NB4 (cell line): ENCODE data around the gene IQGAP1.
A peak's percentile ranks its signal among the peaks of the same experiment; 100 is the strongest.

Experiments used
- DNase-seq: peaks from one replicate; pipeline ENCODE4 v3.0.0; 2010; ENCODE audit warnings: low read depth
- H3K4me3 ChIP-seq: one replicate; pipeline ENCODE4 v1.5.1; 2011; ENCODE audit warnings: mild to moderate bottlenecking, low read depth, low read length, moderate library complexity
- CTCF ChIP-seq: IDR thresholded peaks from one replicate; pipeline ENCODE4 v1.5.1; 2012; ENCODE audit warnings: low read depth, low read length
- MAX ChIP-seq: IDR thresholded peaks from 2 replicates; pipeline ENCODE4 v1.6.1; 2011; ENCODE audit warnings: low read depth, low read length
- MYC ChIP-seq: IDR thresholded peaks from 2 replicates; pipeline ENCODE4 v1.6.1; 2011; ENCODE audit warnings: low read depth, low read length
- POLR2A ChIP-seq: IDR thresholded peaks from 2 replicates; pipeline ENCODE4 v1.6.1; 2011; ENCODE audit warnings: mild to moderate bottlenecking; ENCODE audit not compliant: insufficient read length; ENCODE audit errors: extremely low read depth

The IQGAP1 gene

GRCh38 chr15:90471769-90472168 lies 83.7 kb downstream of the IQGAP1 start:
- H3K4me3 ChIP-seq: no peak overlapping the region
- TF ChIP-seq POLR2A (no peak), MAX (no peak), MYC (no peak), CTCF (no peak)
- no peak for DNase-seq

- TF ChIP-seq MAX (no peak), CTCF (no peak), MYC (no peak), POLR2A (no peak)
- no peak for DNase-seq
- no peak overlapping the region for H3K4me3 ChIP-seq
Observed at GRCh38 chr15:90478846-90479481, 90.9 kb downstream of the IQGAP1 start.

GRCh38 chr15:90479656-90480055 lies 91.6 kb downstream of the IQGAP1 start:
- DNase-seq: no peak

GRCh38 chr15:90481023-90481422 lies 93.0 kb downstream of the IQGAP1 start:
- H3K4me3 ChIP-seq: no peak overlapping the region

More at GRCh38 chr15:90479656-90480055, 91.6 kb downstream of the IQGAP1 start:
- no peak overlapping the region for H3K4me3 ChIP-seq
- TF ChIP-seq MAX (no peak), CTCF (no peak), POLR2A (no peak), MYC (no peak)

GRCh38 chr15:90482124-90483011 lies 94.3 kb downstream of the IQGAP1 start:
- DNase-seq: peak; percentile 71
- H3K4me3 ChIP-seq: no peak overlapping the region
- no peak for TF ChIP-seq POLR2A
- peak; percentile 72 for TF ChIP-seq CTCF

More at GRCh38 chr15:90481023-90481422, 93.0 kb downstream of the IQGAP1 start:
- DNase-seq: peak; percentile 95
- TF ChIP-seq MAX (peak; percentile 87), CTCF (no peak), MYC (peak; percentile 89)
